Stimulated activated CD4-positive, alpha-beta T cell treated with anti-CD3 and anti-CD28 coated beads, Interleukin-2, amount 100 ng/mL, for 4 hours (primary cell): ENCODE results near the gene DBNDD1.
"Not testable (repeated sequence)": the region's sequence is repeated elsewhere in the genome, so short reads cannot be mapped to it uniquely, and the experiment has no call there.

Experiments used
- DNase-seq: peaks from one replicate; pipeline ENCODE4 v3.0.0-alpha.2; 2020; ENCODE audit warnings: low read depth

DBNDD1 gene

GRCh38 chr16:90011508-90011819 lies 7.8 kb downstream of the DBNDD1 start:
- DNase-seq: no peak

- DNase-seq: no peak
Observed at GRCh38 chr16:90010676-90011507, 8.4 kb downstream of the DBNDD1 start.

DNA sequence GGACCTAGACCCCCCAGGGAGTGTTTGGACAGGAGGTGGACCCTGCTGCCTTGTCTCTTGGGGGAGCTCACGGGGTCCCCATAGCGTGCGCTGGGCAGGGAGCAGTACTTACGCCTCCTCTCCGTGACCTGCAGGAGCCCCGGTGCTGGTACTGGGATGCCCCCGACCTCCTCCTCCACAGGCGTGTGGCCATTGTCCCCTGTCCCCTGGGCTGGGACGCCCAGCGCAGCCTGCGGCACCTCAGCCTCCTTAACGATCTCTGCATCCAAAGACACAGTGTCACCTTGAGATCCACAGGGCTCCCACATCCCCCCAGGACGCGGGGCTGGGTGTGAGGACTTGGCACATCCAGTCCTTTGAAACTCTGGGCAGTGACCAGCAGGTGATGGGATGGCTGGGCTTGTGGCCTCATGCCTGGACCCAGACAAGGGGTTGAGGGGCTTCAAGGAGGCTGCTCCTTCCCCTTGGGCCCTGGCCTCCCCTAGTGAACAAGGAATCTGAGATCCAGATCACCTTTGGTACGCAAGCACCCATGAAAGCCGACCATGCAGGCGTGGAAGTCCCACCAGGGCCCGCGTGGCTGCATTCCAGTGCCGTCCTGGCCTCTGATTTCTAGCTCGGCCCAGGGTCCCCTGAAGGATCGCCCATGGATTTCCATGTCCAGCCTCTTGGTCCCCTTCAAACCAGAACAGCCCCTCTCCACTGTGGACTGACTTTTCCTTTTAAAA lies 9.9 kb downstream of the DBNDD1 start:
- DNase-seq: no peak

- peak; percentile 77 for DNase-seq
Observed at GRCh38 chr16:90008708-90009145, 10.5 kb downstream of the DBNDD1 start.

- DNase-seq: not testable (repeated sequence)
Observed at GRCh38 chr16:90007635-90008234, 11.5 kb downstream of the DBNDD1 start.

- DNase-seq: no peak
Observed at GRCh38 chr16:90007015-90007414, 12.2 kb downstream of the DBNDD1 start.

GRCh38 chr16:90005956-90006663 lies 13.1 kb downstream of the DBNDD1 start:
- no peak for DNase-seq

DNA sequence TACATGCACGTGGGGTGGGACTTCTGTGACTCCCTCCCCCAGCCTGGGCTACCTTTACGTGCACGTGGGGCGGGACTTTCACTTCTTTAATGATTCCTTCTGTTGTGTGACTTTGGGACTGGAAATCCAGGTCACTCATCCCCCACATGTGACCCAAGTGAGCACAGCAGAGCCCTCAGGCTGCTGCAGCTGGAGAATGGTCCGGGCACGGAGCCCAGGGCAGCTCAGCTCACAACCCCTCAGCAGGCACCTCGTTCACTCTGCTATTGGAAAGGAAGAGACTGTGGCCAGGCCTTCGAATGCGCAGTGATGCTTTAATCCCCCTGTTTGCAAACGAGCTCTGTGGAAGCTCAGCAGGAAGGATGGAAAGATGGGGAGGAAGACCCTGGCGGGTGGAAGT lies 14.7 kb downstream of the DBNDD1 start:
- DNase-seq: no peak

DNA sequence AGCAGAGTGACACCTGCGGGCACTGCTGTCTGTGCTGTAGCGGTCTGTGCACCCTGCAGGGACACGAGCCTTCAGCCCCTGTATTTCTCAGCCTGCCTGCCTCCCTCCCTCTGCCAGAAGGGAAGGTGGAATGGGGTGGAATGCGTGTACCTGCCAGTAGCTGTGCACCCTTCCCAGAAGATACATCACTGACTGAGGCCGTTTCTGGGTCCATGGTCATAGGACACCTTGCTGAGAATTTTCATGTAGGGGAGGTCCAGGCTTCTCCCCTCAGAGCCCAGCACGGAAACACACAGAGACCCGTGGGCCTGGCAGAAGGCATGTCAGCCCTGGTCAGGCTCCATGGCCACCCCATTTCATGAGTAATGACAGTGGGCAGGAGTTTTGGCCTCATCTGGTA lies 16.5 kb downstream of the DBNDD1 start:
- DNase-seq: no peak

GRCh38 chr16:90001761-90002503 lies 17.3 kb downstream of the DBNDD1 start:
- DNase-seq: no peak

GRCh38 chr16:90000733-90001427 lies 18.4 kb downstream of the DBNDD1 start:
- no peak for DNase-seq

- no peak for DNase-seq
Observed at GRCh38 chr16:89999831-90000574, 19.3 kb downstream of the DBNDD1 start.

DNA sequence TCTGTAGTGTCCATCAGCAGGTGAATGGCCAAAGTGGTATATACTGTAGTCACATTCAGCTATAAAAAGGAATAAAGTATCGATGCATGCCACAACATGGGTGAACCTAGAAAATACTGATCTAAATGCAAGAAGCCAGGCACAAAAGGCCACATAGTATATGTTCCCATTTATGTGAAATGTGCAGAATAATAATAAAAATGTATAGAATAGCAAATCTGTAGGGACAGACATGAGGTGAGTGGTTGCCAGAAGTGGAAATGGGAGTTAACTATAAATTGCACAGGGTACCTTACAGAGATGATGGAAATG lies 23.1 kb downstream of the DBNDD1 start:
- no peak for DNase-seq

GRCh38 chr16:89995475-89996177 lies 23.6 kb downstream of the DBNDD1 start:
- DNase-seq: peak; percentile 35

DNA sequence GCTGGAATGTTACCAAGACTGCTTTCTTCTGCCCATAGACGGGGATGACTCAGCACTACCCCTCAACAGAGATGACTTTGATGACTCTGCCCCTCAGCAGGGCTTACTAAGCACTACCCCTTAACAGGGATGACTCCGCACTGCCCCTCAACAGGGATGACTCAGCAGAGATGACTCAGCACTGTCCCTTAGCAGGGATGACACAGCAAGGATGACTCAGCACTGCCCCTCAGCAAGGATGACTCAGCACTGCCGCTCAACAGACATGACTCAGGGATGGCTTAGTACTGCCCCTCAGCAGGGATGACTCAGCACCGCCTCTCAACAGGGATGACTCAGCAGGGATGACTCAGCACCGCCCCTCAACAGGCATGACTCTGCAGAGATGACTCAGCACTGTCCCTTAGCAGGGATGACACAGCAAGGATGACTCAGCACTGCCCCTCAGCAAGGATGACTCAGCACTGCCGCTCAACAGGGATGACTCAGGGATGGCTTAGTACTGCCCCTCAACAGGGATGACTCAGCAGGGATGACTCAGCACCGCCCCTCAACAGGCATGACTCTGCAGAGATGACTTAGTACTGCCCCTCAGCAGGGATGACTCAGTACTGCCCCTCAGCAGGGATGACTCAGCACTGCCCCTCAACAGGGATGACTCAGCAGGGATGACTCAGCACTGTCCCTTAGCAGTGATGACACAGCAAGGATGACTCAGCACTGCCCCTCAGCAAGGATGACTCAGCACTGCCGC lies 24.4 kb downstream of the DBNDD1 start:
- DNase-seq: peak; percentile 37

- no peak for DNase-seq
Observed at GRCh38 chr16:89994389-89994720, 24.9 kb downstream of the DBNDD1 start.

DNA sequence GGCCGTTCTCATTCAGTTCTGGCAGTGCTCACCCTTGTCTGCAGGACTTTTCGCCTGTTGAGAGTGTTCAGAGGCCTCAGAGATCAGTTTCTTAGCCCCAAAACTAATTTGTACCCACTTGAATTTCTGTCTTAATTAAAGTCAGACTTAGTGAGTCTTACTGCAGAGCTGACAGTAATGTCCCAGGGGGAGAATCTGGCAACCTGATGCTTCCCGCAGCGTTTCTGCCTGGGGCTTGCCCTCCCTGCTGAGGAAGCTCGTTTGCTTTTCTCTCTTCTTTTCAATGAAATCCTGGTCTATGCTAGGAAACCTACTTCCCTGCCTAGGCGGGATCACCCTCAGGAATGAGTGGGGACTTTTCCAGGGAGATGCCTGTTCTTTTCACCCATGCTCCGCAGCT lies 25.3 kb downstream of the DBNDD1 start:
- no peak for DNase-seq

GRCh38 chr16:89993377-89993776 lies 25.9 kb downstream of the DBNDD1 start:
- no peak for DNase-seq

- no peak for DNase-seq
Observed at GRCh38 chr16:89990799-89991198, 28.5 kb downstream of the DBNDD1 start.
